Ovary (tissue), 3 donors: ENCODE measurements around the gene CRY2.

ENCODE experiments used
- CTCF ChIP-seq, 3 donors: fragments of 450-650 bp in 2 of 3; fragments of 200-600 bp in 1 of 3; IDR thresholded peaks; one replicate each; pipeline versions ENCODE4 v1.5.1 to v1.8.0; 2016 to 2022; ENCODE audit warnings: antibody characterized with exemption in 3 of 3, mild to moderate bottlenecking in 1 of 3
- POLR2A ChIP-seq: fragments of 450-650 bp; IDR thresholded peaks from one replicate; pipeline ENCODE4 v1.6.1; 2017; ENCODE audit warnings: antibody characterized with exemption, mild to moderate bottlenecking, moderate library complexity
- donor health status: DM: no; HTN: no; CAD: no.

- TF ChIP-seq CTCF (IDR thresholded peaks at IDR 0.05) (no peak), POLR2A (no peak)
Measured at GRCh38 chr11:45902452-45903380, 55.4 kb downstream of the CRY2 start.
